Left lobe of liver (tissue), 1 donor: ENCODE measurements around the gene HSD17B12. TPM values are rescaled to one million over a fixed set of nuclear protein-coding genes. Genes with fewer than 3 reads are reported as not detected.

Experiments used
- total RNA-seq: library from RNA; stranded (reverse); gene quantifications from one replicate; pipeline ENCODE4 v1.2.1, GENCODE V29; 2021
- donor health status: DM: no; HTN: yes; CAD: no.

The HSD17B12 gene
- total RNA-seq, 1 donor from 2014 or later = 102 TPM

Other genes starting within 250 kb of the HSD17B12 start
- gene ALKBH3, start 200.1 kb downstream of the HSD17B12 start, total RNA-seq = 14.6 TPM